COR-L47 (cell line): ENCODE data around the gene ATP6V0E2.
"Not testable (repeated sequence)": the region's sequence is repeated elsewhere in the genome, so short reads cannot be mapped to it uniquely, and the experiment has no call there.

Experiments used
- DNase-seq: peaks from one replicate; lab custom pipeline; 2025; lab: John Stamatoyannopoulos, UW

The ATP6V0E2 gene

GRCh38 chr7:149879766-149880637, 6.2 kb downstream of the ATP6V0E2 start:
- DNase-seq, result no peak

- no peak for DNase-seq
Observed at GRCh38 chr7:149880638-149881311, 7.0 kb downstream of the ATP6V0E2 start.

GRCh38 chr7:149881328-149882247, 7.8 kb downstream of the ATP6V0E2 start:
- no peak for DNase-seq

GRCh38 chr7:149882248-149883047, 8.7 kb downstream of the ATP6V0E2 start:
- no peak for DNase-seq

- no peak for DNase-seq
Observed at GRCh38 chr7:149883048-149883438, 9.3 kb downstream of the ATP6V0E2 start.

- DNase-seq, result peak; percentile 11
Observed at GRCh38 chr7:149883452-149883861, 9.7 kb downstream of the ATP6V0E2 start.

GRCh38 chr7:149884016-149884415, 10.2 kb downstream of the ATP6V0E2 start:
- DNase-seq, result no peak

- DNase-seq, result no peak
Observed at GRCh38 chr7:149884541-149884940, 10.8 kb downstream of the ATP6V0E2 start.

GRCh38 chr7:149885191-149886017, 11.6 kb downstream of the ATP6V0E2 start:
- DNase-seq, result no peak

GRCh38 chr7:149886018-149886415, 12.2 kb downstream of the ATP6V0E2 start:
- no peak for DNase-seq

GRCh38 chr7:149887311-149887710, 13.5 kb downstream of the ATP6V0E2 start:
- no peak for DNase-seq

- not testable (repeated sequence) for DNase-seq
Observed at GRCh38 chr7:149890715-149891114, 16.9 kb downstream of the ATP6V0E2 start.

- DNase-seq, result not testable (repeated sequence)
Observed at GRCh38 chr7:149894957-149895356, 21.2 kb downstream of the ATP6V0E2 start.

GRCh38 chr7:149907776-149908376, 34.1 kb downstream of the ATP6V0E2 start:
- not testable (repeated sequence) for DNase-seq

GRCh38 chr7:149910219-149910618, 36.5 kb downstream of the ATP6V0E2 start:
- not testable (repeated sequence) for DNase-seq

GRCh38 chr7:149912126-149912525, 38.4 kb downstream of the ATP6V0E2 start:
- not testable (repeated sequence) for DNase-seq

- not testable (repeated sequence) for DNase-seq
Observed at GRCh38 chr7:149926414-149926813, 52.6 kb downstream of the ATP6V0E2 start.
